Measurements from ENCODE around the gene C4B. TPM values are rescaled to one million over a fixed set of nuclear protein-coding genes. Genes with fewer than 3 reads are reported as not detected.

Gene C4B
- total RNA-seq, 3 donors from 2014 or later (not counting 1 experiment from before 2014, with no cell fraction given) = 4.0 to 5.1 (median 4.6) TPM

- Mint-ChIP-seq H3K4me1 (no peaks in the 10 kb centered on the region), H3K36me3 (no peaks in the 10 kb centered on the region), H3K9me3 (no peaks in the 10 kb centered on the region), H3K4me3 (no peak overlapping the region), H3K27ac (no peak overlapping the region), H3K27me3 (ENCODE audit: low read depth in 2 of 2) (peaks cover 10 to 11% of the 10 kb centered on the region in 2 donors)
- Histone ChIP-seq H3K27ac (ENCODE audit: low read length) (no peak overlapping the region), H3K27me3 (ENCODE audit: control insufficient read depth, insufficient read depth, low read length) (no peaks in the 10 kb centered on the region), H3K4me3 (ENCODE audit: low read length) (no peak overlapping the region), H3K4me1 (ENCODE audit: control insufficient read depth, insufficient read depth, low read length) (no peaks in the 10 kb centered on the region), H3K9me3 (ENCODE audit: control insufficient read depth, insufficient read depth, low read length) (no peaks in the 10 kb centered on the region), H3K36me3 (ENCODE audit: control insufficient read depth, insufficient read depth, low read length) (no peaks in the 10 kb centered on the region)
- no peak for TF ChIP-seq CTCF (IDR thresholded peaks at IDR 0.05)
- intact Hi-C loops (cut with micrococcal nuclease) = no loop called here
- DNase-seq (no peak), ATAC-seq (no peak)
- WGBS (ENCODE audit: insufficient coverage) = 82% methylated on average over 7 of the region's 7 CpGs
Measured at GRCh38 chr6:32079566-32080290, 65.1 kb downstream of the C4B start.

GRCh38 chr6:32081168-32081990, 66.8 kb downstream of the C4B start:
- peaks cover 4% of the 10 kb centered on the region for H3K27me3 ChIP-seq (ENCODE audit: control insufficient read depth, insufficient read depth, low read length)
- H3K4me3 ChIP-seq (ENCODE audit: low read length) = no peak overlapping the region
- no peak overlapping the region for H3K4me3 Mint-ChIP-seq
- no peaks in the 10 kb centered on the region for H3K4me1 Mint-ChIP-seq
- no peak for TF ChIP-seq CTCF (IDR thresholded peaks at IDR 0.05)
- H3K36me3 ChIP-seq (ENCODE audit: control insufficient read depth, insufficient read depth, low read length) = no peaks in the 10 kb centered on the region
- no peak overlapping the region for H3K27ac Mint-ChIP-seq
- ATAC-seq (no peak), DNase-seq (no peak)
- H3K36me3 Mint-ChIP-seq = no peaks in the 10 kb centered on the region
- intact Hi-C loops (cut with micrococcal nuclease) = no loop called here
- WGBS (ENCODE audit: insufficient coverage) = 86% methylated on average over 22 of the region's 22 CpGs
- H3K27ac ChIP-seq (ENCODE audit: low read length) = no peak overlapping the region
- H3K27me3 Mint-ChIP-seq (ENCODE audit: low read depth in 2 of 2) = peaks cover 19 to 24% of the 10 kb centered on the region in 2 donors
- no peaks in the 10 kb centered on the region for H3K9me3 Mint-ChIP-seq
- H3K9me3 ChIP-seq (ENCODE audit: control insufficient read depth, insufficient read depth, low read length) = no peaks in the 10 kb centered on the region
- H3K4me1 ChIP-seq (ENCODE audit: control insufficient read depth, insufficient read depth, low read length) = no peaks in the 10 kb centered on the region

GRCh38 chr6:32082478-32082877, 67.9 kb downstream of the C4B start:
- H3K4me1 Mint-ChIP-seq = peaks cover 0 to 6% of the 10 kb centered on the region in 2 donors
- H3K27ac Mint-ChIP-seq = no peak overlapping the region
- H3K27me3 Mint-ChIP-seq (ENCODE audit: low read depth in 2 of 2) = peaks cover 25 to 31% of the 10 kb centered on the region in 2 donors
- H3K36me3 Mint-ChIP-seq = no peaks in the 10 kb centered on the region
- no peak for TF ChIP-seq CTCF (IDR thresholded peaks at IDR 0.05)
- no peaks in the 10 kb centered on the region for H3K9me3 ChIP-seq (ENCODE audit: control insufficient read depth, insufficient read depth, low read length)
- H3K9me3 Mint-ChIP-seq = no peaks in the 10 kb centered on the region
- H3K4me3 ChIP-seq (ENCODE audit: low read length) = no peak overlapping the region
- no peaks in the 10 kb centered on the region for H3K36me3 ChIP-seq (ENCODE audit: control insufficient read depth, insufficient read depth, low read length)
- H3K4me1 ChIP-seq (ENCODE audit: control insufficient read depth, insufficient read depth, low read length) = peaks cover 8% of the 10 kb centered on the region
- 74% methylated on average over 6 of the region's 6 CpGs for WGBS (ENCODE audit: insufficient coverage)
- intact Hi-C loops (cut with micrococcal nuclease) = no loop called here
- H3K27me3 ChIP-seq (ENCODE audit: control insufficient read depth, insufficient read depth, low read length) = peaks cover 11% of the 10 kb centered on the region
- H3K27ac ChIP-seq (ENCODE audit: low read length) = no peak overlapping the region
- DNase-seq (no peak), ATAC-seq (no peak)
- H3K4me3 Mint-ChIP-seq = no peak overlapping the region

Data from natural killer cell (primary cell).